Measurements from ENCODE around the gene MRPL36.

- TF ChIP-seq POLR2A (IDR thresholded peaks at IDR 0.05; ENCODE audit: low read length) (no peak), GATA1 (IDR thresholded peaks at IDR 0.05; ENCODE audit: low read depth, low read length) (no peak)
Observed at GRCh38 chr5:1794901-1795290, 4.7 kb downstream of the MRPL36 start.

Measured in erythroblast (primary cell).